ENCODE results near the gene RASAL1. TPM values are rescaled to one million over a fixed set of nuclear protein-coding genes. Genes with fewer than 3 reads are reported as not detected.

The RASAL1 gene
- total RNA-seq, 1 experiment from 2014 or later = 0.32 TPM

DNA sequence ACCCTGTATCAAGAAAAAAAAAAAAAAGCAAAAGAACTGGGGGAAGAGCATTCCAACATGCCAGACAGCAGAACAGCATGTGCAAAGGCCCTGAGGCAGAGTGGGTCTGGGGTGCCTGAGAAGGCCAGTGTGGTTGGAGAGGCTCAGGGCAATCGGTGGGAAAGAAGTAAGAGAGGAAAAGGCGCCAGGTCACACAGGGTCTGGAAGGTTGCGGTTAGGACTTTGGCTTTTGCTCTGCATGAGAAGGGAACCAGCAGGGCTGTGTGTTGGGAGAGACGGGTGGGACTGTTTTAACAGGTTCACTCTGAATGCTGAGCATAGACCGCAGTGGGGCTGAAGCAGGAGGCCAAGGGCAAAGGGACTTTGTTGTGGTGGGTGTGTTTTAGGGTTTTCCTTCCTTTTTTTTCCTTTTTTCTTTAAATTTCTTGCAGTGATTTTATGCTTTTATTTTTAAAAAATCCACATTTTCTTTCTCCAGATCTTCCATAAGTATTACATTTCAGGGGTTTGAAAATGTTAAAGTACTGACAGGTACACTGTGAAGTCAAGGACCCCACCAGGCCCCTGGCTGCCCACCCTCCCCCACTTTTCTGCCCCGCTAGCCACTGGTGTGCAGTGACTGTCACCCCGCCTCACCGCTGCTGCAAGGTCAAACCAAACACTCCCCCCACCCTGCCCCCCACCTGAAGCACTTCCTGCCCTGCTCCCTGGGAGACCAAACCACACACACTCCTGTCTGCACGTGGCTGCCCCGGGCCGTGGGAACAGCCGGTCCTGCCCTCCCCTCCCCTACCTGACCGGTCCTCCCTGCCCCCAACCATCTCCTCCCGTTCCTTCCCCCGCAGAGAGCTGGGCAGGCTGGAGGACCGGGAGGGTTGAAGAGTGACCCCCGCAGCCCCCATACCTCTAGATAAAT, 49.1 kb downstream of the RASAL1 start:
- DNase-seq (ENCODE audit: low spot score) = no peak
- no peak overlapping the region for H3K27ac ChIP-seq (ENCODE audit: low read depth, low read length, poor library complexity, severe bottlenecking)
- TF ChIP-seq EZH2 (IDR thresholded peaks at IDR 0.05; ENCODE audit: borderline replicate concordance, low read depth, low read length, poor library complexity, severe bottlenecking) (no peak), CTCF (conservative IDR thresholded peaks at IDR 0.05; ENCODE audit: low read depth, low read length) (no peak)
- ChIA-PET POLR2A (ENCODE audit: low non-redundant PET) (no interaction called here), CTCF (interaction anchor here (0.6 kb wide), 1 partner anchor 38 kb away, joined by 7 read pairs; no protein-coding TSS in a partner anchor)
- intact Hi-C loops (cut with micrococcal nuclease; ENCODE audit: unreplicated experiment) = no loop called here
- H3K36me3 ChIP-seq (ENCODE audit: insufficient read depth, low read length, poor library complexity, severe bottlenecking) = no peaks in the 10 kb centered on the region
- H3K4me1 ChIP-seq (ENCODE audit: insufficient read depth, low read length, poor library complexity, severe bottlenecking) = no peaks in the 10 kb centered on the region
- BruUV-seq (replicated peaks) = no TSS peak
- H3K27me3 ChIP-seq (replicated peaks; ENCODE audit: insufficient read depth, low read depth, low read length, poor library complexity) = no peaks in the 10 kb centered on the region
- no peaks in the 10 kb centered on the region for H3K9me3 ChIP-seq (ENCODE audit: low read depth, low read length, poor library complexity, severe bottlenecking)
- no peak overlapping the region for H3K4me3 ChIP-seq (ENCODE audit: low read depth, low read length, poor library complexity, severe bottlenecking)

- H3K4me1 ChIP-seq (ENCODE audit: insufficient read depth, low read length, poor library complexity, severe bottlenecking) = no peaks in the 10 kb centered on the region
- no peak for DNase-seq (ENCODE audit: low spot score)
- intact Hi-C loops (cut with micrococcal nuclease; ENCODE audit: unreplicated experiment) = no loop called here
- H3K4me3 ChIP-seq (ENCODE audit: low read depth, low read length, poor library complexity, severe bottlenecking) = no peak overlapping the region
- no peaks in the 10 kb centered on the region for H3K9me3 ChIP-seq (ENCODE audit: low read depth, low read length, poor library complexity, severe bottlenecking)
- TF ChIP-seq EZH2 (IDR thresholded peaks at IDR 0.05; ENCODE audit: borderline replicate concordance, low read depth, low read length, poor library complexity, severe bottlenecking) (no peak), CTCF (conservative IDR thresholded peaks at IDR 0.05; ENCODE audit: low read depth, low read length) (no peak)
- ChIA-PET POLR2A (ENCODE audit: low non-redundant PET) (no interaction called here), CTCF (no interaction called here)
- H3K36me3 ChIP-seq (ENCODE audit: insufficient read depth, low read length, poor library complexity, severe bottlenecking) = no peaks in the 10 kb centered on the region
- no TSS peak for BruUV-seq (replicated peaks)
- no peaks in the 10 kb centered on the region for H3K27me3 ChIP-seq (replicated peaks; ENCODE audit: insufficient read depth, low read depth, low read length, poor library complexity)
- H3K27ac ChIP-seq (ENCODE audit: low read depth, low read length, poor library complexity, severe bottlenecking) = no peak overlapping the region
Measured at GRCh38 chr12:113083863-113084435, 51.6 kb downstream of the RASAL1 start.

- CTCF ChIA-PET = no interaction called here
- Histone ChIP-seq H3K4me3 (ENCODE audit: low read depth, low read length, poor library complexity, severe bottlenecking) (no peak overlapping the region), H3K27me3 (replicated peaks; ENCODE audit: insufficient read depth, low read depth, low read length, poor library complexity) (no peaks in the 10 kb centered on the region), H3K27ac (ENCODE audit: low read depth, low read length, poor library complexity, severe bottlenecking) (no peak overlapping the region), H3K9me3 (ENCODE audit: low read depth, low read length, poor library complexity, severe bottlenecking) (no peaks in the 10 kb centered on the region), H3K4me1 (ENCODE audit: insufficient read depth, low read length, poor library complexity, severe bottlenecking) (no peaks in the 10 kb centered on the region), H3K36me3 (ENCODE audit: insufficient read depth, low read length, poor library complexity, severe bottlenecking) (no peaks in the 10 kb centered on the region)
- intact Hi-C loops (cut with micrococcal nuclease; ENCODE audit: unreplicated experiment) = no loop called here
- BruUV-seq (replicated peaks) = no TSS peak
- POLR2A ChIA-PET (ENCODE audit: low non-redundant PET) = no interaction called here
- TF ChIP-seq CTCF (conservative IDR thresholded peaks at IDR 0.05; ENCODE audit: low read depth, low read length) (no peak), EZH2 (IDR thresholded peaks at IDR 0.05; ENCODE audit: borderline replicate concordance, low read depth, low read length, poor library complexity, severe bottlenecking) (no peak)
- DNase-seq (ENCODE audit: low spot score) = no peak
Measured at GRCh38 chr12:113082486-113083148, 52.9 kb downstream of the RASAL1 start.

Measured in A673 (cell line).